Stimulated activated effector memory CD8-positive, alpha-beta T cell treated with anti-CD3 and anti-CD28 coated beads, Interleukin-12 subunit alpha, Interleukin-12 subunit beta, amount 100 ng/mL, for 72 hours (primary cell): ENCODE measurements around the gene PTGIR.

Source experiments
- ATAC-seq: fragments of 150-1000 bp; cut with Tn5 transposase; 2 replicates; pipeline ENCODE4 v1.10.0; 2021
- DNase-seq, 2 donors: peaks; one replicate each; pipeline ENCODE4 v3.0.0; 2021 to 2022; ENCODE audit warnings: low spot score in 2 of 2
- H3K27ac Mint-ChIP-seq: one replicate; pipeline ENCODE4 v1.8.0; 2022; ENCODE audit warnings: mild to moderate bottlenecking, mixed read lengths
- H3K36me3 Mint-ChIP-seq: one replicate; pipeline ENCODE4 v1.8.0; 2022; ENCODE audit warnings: mild to moderate bottlenecking, mixed read lengths
- H3K4me1 Mint-ChIP-seq: one replicate; pipeline ENCODE4 v1.8.0; 2022; ENCODE audit warnings: mixed read lengths
- H3K4me3 Mint-ChIP-seq: one replicate; pipeline ENCODE4 v1.8.0; 2022; ENCODE audit warnings: mild to moderate bottlenecking, mixed read lengths
- H3K9me3 Mint-ChIP-seq: one replicate; pipeline ENCODE4 v1.8.0; 2022; ENCODE audit warnings: mixed read lengths

The PTGIR gene

GRCh38 chr19:46624958-46625661 lies at the start of gene PTGIR:
PTGIR (minus strand) TSS chr19:46625089; CDS start chr19:46624225, 864 bp downstream.
- H3K27ac Mint-ChIP-seq = peak within 1 kb of the TSS; percentile 89

GRCh38 chr19:46670813-46671212 lies 45.9 kb upstream of the PTGIR start:
- peaks cover 32% of the 10 kb centered on the region for H3K36me3 Mint-ChIP-seq
- DNase-seq = no peak
- no peak for ATAC-seq
- no peaks in the 10 kb centered on the region for H3K4me1 Mint-ChIP-seq
- no peak overlapping the region for H3K27ac Mint-ChIP-seq
- no peak overlapping the region for H3K4me3 Mint-ChIP-seq
- no peaks in the 10 kb centered on the region for H3K9me3 Mint-ChIP-seq

More at GRCh38 chr19:46624958-46625661, at the start of gene PTGIR:
- H3K36me3 Mint-ChIP-seq = peaks cover 6% of the 10 kb centered on the region
- H3K4me1 Mint-ChIP-seq = peaks cover 29% of the 10 kb centered on the region
- no peak for DNase-seq
- H3K9me3 Mint-ChIP-seq = no peaks in the 10 kb centered on the region
- ATAC-seq = peak; percentile 38
- H3K4me3 Mint-ChIP-seq = peak within 1 kb of the TSS; percentile 56

- no peaks in the 10 kb centered on the region for H3K9me3 Mint-ChIP-seq
- H3K27ac Mint-ChIP-seq = peak overlapping the region; percentile 13
- ATAC-seq = no peak
- no peak for DNase-seq
- H3K4me3 Mint-ChIP-seq = no peak overlapping the region
- peaks cover 11% of the 10 kb centered on the region for H3K36me3 Mint-ChIP-seq
- no peaks in the 10 kb centered on the region for H3K4me1 Mint-ChIP-seq
Measured at GRCh38 chr19:46668662-46669061, 43.8 kb upstream of the PTGIR start.

GRCh38 chr19:46665072-46665471 lies 40.2 kb upstream of the PTGIR start:
- DNase-seq = no peak
- no peak for ATAC-seq
- Mint-ChIP-seq H3K27ac (no peak overlapping the region), H3K36me3 (no peaks in the 10 kb centered on the region), H3K9me3 (no peaks in the 10 kb centered on the region), H3K4me1 (peaks cover 14% of the 10 kb centered on the region), H3K4me3 (no peak overlapping the region)

GRCh38 chr19:46661735-46662592 lies 37.1 kb upstream of the PTGIR start:
- Mint-ChIP-seq H3K36me3 (no peaks in the 10 kb centered on the region), H3K4me1 (peaks cover 21% of the 10 kb centered on the region), H3K27ac (peak overlapping the region; percentile 17), H3K4me3 (peak overlapping the region; percentile 59), H3K9me3 (no peaks in the 10 kb centered on the region)
- ATAC-seq (peak; percentile 71), DNase-seq (peak; percentile 45 to 72)

GRCh38 chr19:46661020-46661731 lies 36.3 kb upstream of the PTGIR start, which contains the start of gene DACT3:
DACT3 (minus strand) TSS chr19:46661182; CDS start chr19:46661064, 118 bp downstream.
- Mint-ChIP-seq H3K4me1 (peaks cover 21% of the 10 kb centered on the region), H3K27ac (peak within 1 kb of the TSS; percentile 17), H3K4me3 (peak within 1 kb of the TSS; percentile 59), H3K36me3 (no peaks in the 10 kb centered on the region), H3K9me3 (no peaks in the 10 kb centered on the region)
- ATAC-seq (peak; percentile 92), DNase-seq (peak; percentile 99 to 100)

- DNase-seq (no peak), ATAC-seq (peak; percentile 0)
- Mint-ChIP-seq H3K36me3 (no peaks in the 10 kb centered on the region), H3K9me3 (no peaks in the 10 kb centered on the region), H3K4me1 (peaks cover 21% of the 10 kb centered on the region), H3K4me3 (peak overlapping the region; percentile 59), H3K27ac (no peak overlapping the region)
Measured at GRCh38 chr19:46660551-46661019, 35.7 kb upstream of the PTGIR start.

GRCh38 chr19:46660008-46660517 lies 35.2 kb upstream of the PTGIR start:
- DNase-seq (peak in 1 of 2 donors; percentile 53), ATAC-seq (no peak)
- no peaks in the 10 kb centered on the region for H3K9me3 Mint-ChIP-seq
- H3K36me3 Mint-ChIP-seq = no peaks in the 10 kb centered on the region
- no peak overlapping the region for H3K27ac Mint-ChIP-seq
- H3K4me3 Mint-ChIP-seq = peak overlapping the region; percentile 59
- H3K4me1 Mint-ChIP-seq = peaks cover 21% of the 10 kb centered on the region

- peaks cover 21% of the 10 kb centered on the region for H3K4me1 Mint-ChIP-seq
- no peaks in the 10 kb centered on the region for H3K36me3 Mint-ChIP-seq
- H3K27ac Mint-ChIP-seq = no peak overlapping the region
- peak overlapping the region; percentile 59 for H3K4me3 Mint-ChIP-seq
- no peaks in the 10 kb centered on the region for H3K9me3 Mint-ChIP-seq
- ATAC-seq (no peak), DNase-seq (no peak)
Measured at GRCh38 chr19:46659151-46660007, 34.5 kb upstream of the PTGIR start.

- H3K36me3 Mint-ChIP-seq = no peaks in the 10 kb centered on the region
- H3K4me3 Mint-ChIP-seq = no peak overlapping the region
- peaks cover 13% of the 10 kb centered on the region for H3K4me1 Mint-ChIP-seq
- DNase-seq = no peak
- H3K27ac Mint-ChIP-seq = no peak overlapping the region
- no peaks in the 10 kb centered on the region for H3K9me3 Mint-ChIP-seq
- no peak for ATAC-seq
Measured at GRCh38 chr19:46656541-46656940, 31.7 kb upstream of the PTGIR start.

- peaks cover 3% of the 10 kb centered on the region for H3K4me1 Mint-ChIP-seq
- H3K27ac Mint-ChIP-seq = no peak overlapping the region
- H3K9me3 Mint-ChIP-seq = no peaks in the 10 kb centered on the region
- no peak overlapping the region for H3K4me3 Mint-ChIP-seq
- peaks cover 6% of the 10 kb centered on the region for H3K36me3 Mint-ChIP-seq
- DNase-seq (no peak), ATAC-seq (no peak)
Measured at GRCh38 chr19:46654621-46655152, 29.8 kb upstream of the PTGIR start.

- H3K4me1 Mint-ChIP-seq = peaks cover 9% of the 10 kb centered on the region
- no peaks in the 10 kb centered on the region for H3K9me3 Mint-ChIP-seq
- H3K36me3 Mint-ChIP-seq = peaks cover 6% of the 10 kb centered on the region
- peak overlapping the region; percentile 60 for H3K27ac Mint-ChIP-seq
- no peak for DNase-seq
- no peak overlapping the region for H3K4me3 Mint-ChIP-seq
- ATAC-seq = no peak
Measured at GRCh38 chr19:46650445-46650844, 25.6 kb upstream of the PTGIR start.

GRCh38 chr19:46648961-46649960 lies 24.4 kb upstream of the PTGIR start:
- DNase-seq (no peak), ATAC-seq (no peak)
- H3K4me3 Mint-ChIP-seq = no peak overlapping the region
- H3K4me1 Mint-ChIP-seq = peaks cover 9% of the 10 kb centered on the region
- H3K9me3 Mint-ChIP-seq = no peaks in the 10 kb centered on the region
- peaks cover 6% of the 10 kb centered on the region for H3K36me3 Mint-ChIP-seq
- no peak overlapping the region for H3K27ac Mint-ChIP-seq
